HEK293 (cell line): ENCODE results near the gene PROCA1.

Experiments used
- EGR2 ChIP-seq: fragments of 450-650 bp; formaldehyde crosslinking; IDR thresholded peaks from 2 replicates; pipeline ENCODE4 v1.5.1; 2016; ENCODE audit warnings: low read depth, missing biosample characterization, missing genetic modification characterization
- SP2 ChIP-seq: fragments of 450-650 bp; formaldehyde crosslinking; IDR thresholded peaks from 2 replicates; pipeline ENCODE4 v1.5.1; 2016; ENCODE audit warnings: missing biosample characterization, missing genetic modification characterization
- SP7 ChIP-seq: fragments of 450-650 bp; formaldehyde crosslinking; IDR thresholded peaks from 2 replicates; pipeline ENCODE4 v1.5.1; 2016; ENCODE audit warnings: missing biosample characterization, missing genetic modification characterization
- ZBTB8A ChIP-seq: fragments of 450-650 bp; formaldehyde crosslinking; IDR thresholded peaks from 2 replicates; pipeline ENCODE4 v1.5.1; 2016; ENCODE audit warnings: missing biosample characterization, missing genetic modification characterization
- ZEB2 ChIP-seq: fragments of 450-650 bp; formaldehyde crosslinking; IDR thresholded peaks from 2 replicates; pipeline ENCODE4 v1.5.1; 2016; ENCODE audit warnings: missing biosample characterization, missing genetic modification characterization
- ZIC2 ChIP-seq: fragments of 450-650 bp; formaldehyde crosslinking; IDR thresholded peaks from 2 replicates; pipeline ENCODE4 v1.5.1; 2016; ENCODE audit warnings: missing biosample characterization, missing genetic modification characterization
- ZNF10 ChIP-seq: fragments of 450-650 bp; formaldehyde crosslinking; IDR thresholded peaks from 2 replicates; pipeline ENCODE4 v1.5.1; 2017; ENCODE audit warnings: missing biosample characterization, missing genetic modification characterization
- ZNF112 ChIP-seq: fragments of 450-650 bp; formaldehyde crosslinking; IDR thresholded peaks from 2 replicates; pipeline ENCODE4 v1.5.0; 2017; ENCODE audit warnings: missing biosample characterization, missing genetic modification characterization
- ZNF121 ChIP-seq: fragments of 450-650 bp; formaldehyde crosslinking; IDR thresholded peaks from 2 replicates; pipeline ENCODE4 v1.5.1; 2016; ENCODE audit warnings: missing biosample characterization, missing genetic modification characterization
- ZNF211 ChIP-seq: fragments of 450-650 bp; formaldehyde crosslinking; IDR thresholded peaks from 2 replicates; pipeline ENCODE4 v1.5.1; 2016; ENCODE audit warnings: low read depth, missing biosample characterization, missing genetic modification characterization
- ZNF223 ChIP-seq: fragments of 450-650 bp; formaldehyde crosslinking; IDR thresholded peaks from 2 replicates; pipeline ENCODE4 v1.5.1; 2016; ENCODE audit warnings: missing biosample characterization, missing genetic modification characterization
- ZNF266 ChIP-seq: fragments of 450-650 bp; formaldehyde crosslinking; IDR thresholded peaks from 2 replicates; pipeline ENCODE4 v1.5.1; 2016; ENCODE audit warnings: missing biosample characterization, missing genetic modification characterization, low read depth
- ZNF274 ChIP-seq, 2 experiments: fragments of 200-500 bp in 1 of 2; fragments of 450-650 bp in 1 of 2; sonication (Bioruptor generic) in 1 of 2; formaldehyde crosslinking in 1 of 2; IDR thresholded peaks; 2 replicates each; pipeline versions ENCODE4 v1.5.1 to v1.6.1; 2014 to 2016; ENCODE audit warnings: borderline replicate concordance in 1 of 2, inconsistent platforms in 1 of 2, low read length in 1 of 2, missing biosample characterization in 1 of 2, missing genetic modification characterization in 1 of 2
- ZNF292 ChIP-seq: fragments of 450-650 bp; formaldehyde crosslinking; IDR thresholded peaks from 2 replicates; pipeline ENCODE4 v1.5.1; 2016; ENCODE audit warnings: low read depth, missing biosample characterization, missing genetic modification characterization, borderline replicate concordance
- ZNF423 ChIP-seq: fragments of 450-650 bp; formaldehyde crosslinking; IDR thresholded peaks from 2 replicates; pipeline ENCODE4 v1.5.1; 2016; ENCODE audit warnings: missing biosample characterization, missing genetic modification characterization
- ZNF426 ChIP-seq: fragments of 450-650 bp; formaldehyde crosslinking; IDR thresholded peaks from 2 replicates; pipeline ENCODE4 v1.5.1; 2017; ENCODE audit warnings: missing biosample characterization, missing genetic modification characterization, mild to moderate bottlenecking, inconsistent platforms, moderate library complexity
- ZNF776 ChIP-seq: fragments of 450-650 bp; formaldehyde crosslinking; IDR thresholded peaks from 2 replicates; pipeline ENCODE4 v1.5.0; 2017; ENCODE audit warnings: missing biosample characterization, missing genetic modification characterization, borderline replicate concordance
- ZNF837 ChIP-seq: fragments of 450-650 bp; formaldehyde crosslinking; IDR thresholded peaks from 2 replicates; pipeline ENCODE4 v1.5.1; 2016; ENCODE audit warnings: missing biosample characterization, missing genetic modification characterization
- TF ChIP-seq, protein P1 (sequence below): fragments of 450-650 bp; formaldehyde crosslinking; IDR thresholded peaks from 2 replicates; pipeline ENCODE4 v1.5.1; 2016; ENCODE audit warnings: missing biosample characterization, missing genetic modification characterization
- TF ChIP-seq, protein P2 (sequence below): fragments of 450-650 bp; formaldehyde crosslinking; IDR thresholded peaks from 2 replicates; pipeline ENCODE4 v1.5.1; 2016; ENCODE audit warnings: missing biosample characterization, missing genetic modification characterization
- TF ChIP-seq, protein P3 (sequence below): fragments of 450-650 bp; formaldehyde crosslinking; IDR thresholded peaks from 2 replicates; pipeline ENCODE4 v1.5.1; 2016; ENCODE audit warnings: missing biosample characterization, missing genetic modification characterization
- TF ChIP-seq, protein P4 (sequence below): fragments of 450-650 bp; formaldehyde crosslinking; IDR thresholded peaks from 2 replicates; pipeline ENCODE4 v1.5.1; 2016; ENCODE audit warnings: missing biosample characterization, missing genetic modification characterization
- TF ChIP-seq, protein P5 (sequence below): fragments of 450-650 bp; formaldehyde crosslinking; IDR thresholded peaks from 2 replicates; pipeline ENCODE4 v1.5.1; 2016; ENCODE audit warnings: missing biosample characterization, missing genetic modification characterization
- TF ChIP-seq, protein P6 (sequence below): fragments of 450-650 bp; formaldehyde crosslinking; IDR thresholded peaks from 2 replicates; pipeline ENCODE4 v1.5.1; 2016; ENCODE audit warnings: missing biosample characterization, missing genetic modification characterization

PROCA1 gene

DNA sequence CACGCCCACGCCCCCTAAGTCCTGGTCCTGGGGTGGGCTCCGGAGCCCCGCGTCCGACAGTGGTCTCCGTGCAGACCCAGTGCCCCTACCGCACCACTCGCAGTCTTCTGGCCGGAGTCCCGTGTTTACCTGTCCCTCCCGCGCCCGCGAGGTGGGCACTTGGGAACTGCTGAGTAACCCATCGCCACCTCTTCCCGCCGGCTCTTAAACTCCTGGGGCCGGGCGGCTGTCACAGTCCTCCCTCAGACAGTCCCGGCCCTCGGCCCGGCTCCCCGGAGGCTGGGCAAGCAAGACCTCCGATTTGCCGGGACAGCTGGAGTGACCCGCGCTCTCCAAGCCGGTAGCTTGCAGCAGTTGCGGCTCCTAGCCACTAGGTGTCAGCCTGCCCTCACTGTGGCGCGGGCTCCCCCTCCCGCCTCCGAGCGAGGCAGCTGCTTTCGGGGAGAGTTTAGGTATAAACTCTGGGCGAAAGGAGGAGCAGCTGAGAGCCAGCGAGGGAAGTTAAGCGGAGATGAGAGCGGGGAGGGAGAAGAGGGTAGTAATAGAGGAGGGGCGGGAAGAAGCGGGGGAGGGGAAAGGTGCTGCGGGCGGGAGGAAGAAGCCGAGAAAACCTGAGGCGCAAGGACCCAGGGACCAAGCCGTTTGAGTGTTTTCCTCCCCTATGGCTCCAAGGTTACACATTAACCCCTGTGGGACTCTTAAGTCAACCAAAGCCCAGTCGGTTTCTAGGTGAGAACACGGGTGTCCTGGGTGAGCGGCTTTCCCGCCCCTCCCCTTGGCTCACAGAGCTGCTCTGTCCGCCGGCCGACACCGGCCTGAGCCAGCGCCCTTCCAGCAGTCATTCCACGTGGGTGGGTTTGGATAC is 15.2 kb upstream of the PROCA1 start (continued):
- TF ChIP-seq SP7 (tag by site-specific recombination) (peak; percentile 64), ZNF292 (tag by site-specific recombination) (no peak), ZIC2 (peak; percentile 35; the same call in 1 of the 2 replicates), SP2 (tag by site-specific recombination) (peak; percentile 87), ZBTB8A (tag by site-specific recombination) (peak; percentile 96), ZNF223 (tag by site-specific recombination) (no peak), ZNF426 (tag by site-specific recombination) (no peak), ZNF112 (tag by site-specific recombination) (no peak), ZNF121 (tag by site-specific recombination) (0 out of 2 replicates have a peak, but pooled peaks have one; percentile 31), ZNF274 (IDR thresholded peaks at IDR 0.05; ENCODE audit: low read length) (no peak), ZNF274 (tag by site-specific recombination; IDR thresholded peaks at IDR 0.05; ENCODE audit: borderline replicate concordance) (no peak), ZNF776 (no peak), ZEB2 (tag by site-specific recombination) (peak; percentile 98), ZNF837 (no peak), EGR2 (tag by site-specific recombination) (peak; percentile 85), ZNF266 (tag by site-specific recombination) (no peak), ZNF211 (tag by site-specific recombination) (no peak), ZNF423 (tag by site-specific recombination) (peak; percentile 87), ZNF10 (tag by site-specific recombination) (peak; percentile 61; the same call in 1 of the 2 replicates)
- TF ChIP-seq, protein P1, sequence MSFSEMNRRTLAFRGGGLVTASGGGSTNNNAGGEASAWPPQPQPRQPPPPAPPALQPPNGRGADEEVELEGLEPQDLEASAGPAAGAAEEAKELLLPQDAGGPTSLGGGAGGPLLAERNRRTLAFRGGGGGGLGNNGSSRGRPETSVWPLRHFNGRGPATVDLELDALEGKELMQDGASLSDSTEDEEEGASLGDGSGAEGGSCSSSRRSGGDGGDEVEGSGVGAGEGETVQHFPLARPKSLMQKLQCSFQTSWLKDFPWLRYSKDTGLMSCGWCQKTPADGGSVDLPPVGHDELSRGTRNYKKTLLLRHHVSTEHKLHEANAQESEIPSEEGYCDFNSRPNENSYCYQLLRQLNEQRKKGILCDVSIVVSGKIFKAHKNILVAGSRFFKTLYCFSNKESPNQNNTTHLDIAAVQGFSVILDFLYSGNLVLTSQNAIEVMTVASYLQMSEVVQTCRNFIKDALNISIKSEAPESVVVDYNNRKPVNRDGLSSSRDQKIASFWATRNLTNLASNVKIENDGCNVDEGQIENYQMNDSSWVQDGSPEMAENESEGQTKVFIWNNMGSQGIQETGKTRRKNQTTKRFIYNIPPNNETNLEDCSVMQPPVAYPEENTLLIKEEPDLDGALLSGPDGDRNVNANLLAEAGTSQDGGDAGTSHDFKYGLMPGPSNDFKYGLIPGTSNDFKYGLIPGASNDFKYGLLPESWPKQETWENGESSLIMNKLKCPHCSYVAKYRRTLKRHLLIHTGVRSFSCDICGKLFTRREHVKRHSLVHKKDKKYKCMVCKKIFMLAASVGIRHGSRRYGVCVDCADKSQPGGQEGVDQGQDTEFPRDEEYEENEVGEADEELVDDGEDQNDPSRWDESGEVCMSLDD (tag by site-specific recombination) = peak; percentile 88
- TF ChIP-seq, protein P2, sequence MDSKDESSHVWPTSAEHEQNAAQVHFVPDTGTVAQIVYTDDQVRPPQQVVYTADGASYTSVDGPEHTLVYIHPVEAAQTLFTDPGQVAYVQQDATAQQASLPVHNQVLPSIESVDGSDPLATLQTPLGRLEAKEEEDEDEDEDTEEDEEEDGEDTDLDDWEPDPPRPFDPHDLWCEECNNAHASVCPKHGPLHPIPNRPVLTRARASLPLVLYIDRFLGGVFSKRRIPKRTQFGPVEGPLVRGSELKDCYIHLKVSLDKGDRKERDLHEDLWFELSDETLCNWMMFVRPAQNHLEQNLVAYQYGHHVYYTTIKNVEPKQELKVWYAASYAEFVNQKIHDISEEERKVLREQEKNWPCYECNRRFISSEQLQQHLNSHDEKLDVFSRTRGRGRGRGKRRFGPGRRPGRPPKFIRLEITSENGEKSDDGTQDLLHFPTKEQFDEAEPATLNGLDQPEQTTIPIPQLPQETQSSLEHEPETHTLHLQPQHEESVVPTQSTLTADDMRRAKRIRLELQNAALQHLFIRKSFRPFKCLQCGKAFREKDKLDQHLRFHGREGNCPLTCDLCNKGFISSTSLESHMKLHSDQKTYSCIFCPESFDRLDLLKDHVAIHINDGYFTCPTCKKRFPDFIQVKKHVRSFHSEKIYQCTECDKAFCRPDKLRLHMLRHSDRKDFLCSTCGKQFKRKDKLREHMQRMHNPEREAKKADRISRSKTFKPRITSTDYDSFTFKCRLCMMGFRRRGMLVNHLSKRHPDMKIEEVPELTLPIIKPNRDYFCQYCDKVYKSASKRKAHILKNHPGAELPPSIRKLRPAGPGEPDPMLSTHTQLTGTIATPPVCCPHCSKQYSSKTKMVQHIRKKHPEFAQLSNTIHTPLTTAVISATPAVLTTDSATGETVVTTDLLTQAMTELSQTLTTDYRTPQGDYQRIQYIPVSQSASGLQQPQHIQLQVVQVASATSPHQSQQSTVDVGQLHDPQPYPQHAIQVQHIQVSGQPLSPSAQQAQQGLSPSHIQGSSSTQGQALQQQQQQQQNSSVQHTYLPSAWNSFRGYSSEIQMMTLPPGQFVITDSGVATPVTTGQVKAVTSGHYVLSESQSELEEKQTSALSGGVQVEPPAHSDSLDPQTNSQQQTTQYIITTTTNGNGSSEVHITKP = peak; percentile 66; the same call in 1 of the 2 replicates
- TF ChIP-seq, protein P3, sequence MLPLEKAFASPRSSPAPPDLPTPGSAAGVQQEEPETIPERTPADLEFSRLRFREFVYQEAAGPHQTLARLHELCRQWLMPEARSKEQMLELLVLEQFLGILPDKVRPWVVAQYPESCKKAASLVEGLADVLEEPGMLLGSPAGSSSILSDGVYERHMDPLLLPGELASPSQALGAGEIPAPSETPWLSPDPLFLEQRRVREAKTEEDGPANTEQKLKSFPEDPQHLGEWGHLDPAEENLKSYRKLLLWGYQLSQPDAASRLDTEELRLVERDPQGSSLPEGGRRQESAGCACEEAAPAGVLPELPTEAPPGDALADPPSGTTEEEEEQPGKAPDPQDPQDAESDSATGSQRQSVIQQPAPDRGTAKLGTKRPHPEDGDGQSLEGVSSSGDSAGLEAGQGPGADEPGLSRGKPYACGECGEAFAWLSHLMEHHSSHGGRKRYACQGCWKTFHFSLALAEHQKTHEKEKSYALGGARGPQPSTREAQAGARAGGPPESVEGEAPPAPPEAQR = no peak
- TF ChIP-seq, protein P4, sequence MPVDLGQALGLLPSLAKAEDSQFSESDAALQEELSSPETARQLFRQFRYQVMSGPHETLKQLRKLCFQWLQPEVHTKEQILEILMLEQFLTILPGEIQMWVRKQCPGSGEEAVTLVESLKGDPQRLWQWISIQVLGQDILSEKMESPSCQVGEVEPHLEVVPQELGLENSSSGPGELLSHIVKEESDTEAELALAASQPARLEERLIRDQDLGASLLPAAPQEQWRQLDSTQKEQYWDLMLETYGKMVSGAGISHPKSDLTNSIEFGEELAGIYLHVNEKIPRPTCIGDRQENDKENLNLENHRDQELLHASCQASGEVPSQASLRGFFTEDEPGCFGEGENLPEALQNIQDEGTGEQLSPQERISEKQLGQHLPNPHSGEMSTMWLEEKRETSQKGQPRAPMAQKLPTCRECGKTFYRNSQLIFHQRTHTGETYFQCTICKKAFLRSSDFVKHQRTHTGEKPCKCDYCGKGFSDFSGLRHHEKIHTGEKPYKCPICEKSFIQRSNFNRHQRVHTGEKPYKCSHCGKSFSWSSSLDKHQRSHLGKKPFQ = peak; percentile 86
- TF ChIP-seq, protein P5, sequence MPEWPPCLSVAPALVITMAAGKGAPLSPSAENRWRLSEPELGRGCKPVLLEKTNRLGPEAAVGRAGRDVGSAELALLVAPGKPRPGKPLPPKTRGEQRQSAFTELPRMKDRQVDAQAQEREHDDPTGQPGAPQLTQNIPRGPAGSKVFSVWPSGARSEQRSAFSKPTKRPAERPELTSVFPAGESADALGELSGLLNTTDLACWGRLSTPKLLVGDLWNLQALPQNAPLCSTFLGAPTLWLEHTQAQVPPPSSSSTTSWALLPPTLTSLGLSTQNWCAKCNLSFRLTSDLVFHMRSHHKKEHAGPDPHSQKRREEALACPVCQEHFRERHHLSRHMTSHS (tag by site-specific recombination) = no peak
- TF ChIP-seq, protein P6, sequence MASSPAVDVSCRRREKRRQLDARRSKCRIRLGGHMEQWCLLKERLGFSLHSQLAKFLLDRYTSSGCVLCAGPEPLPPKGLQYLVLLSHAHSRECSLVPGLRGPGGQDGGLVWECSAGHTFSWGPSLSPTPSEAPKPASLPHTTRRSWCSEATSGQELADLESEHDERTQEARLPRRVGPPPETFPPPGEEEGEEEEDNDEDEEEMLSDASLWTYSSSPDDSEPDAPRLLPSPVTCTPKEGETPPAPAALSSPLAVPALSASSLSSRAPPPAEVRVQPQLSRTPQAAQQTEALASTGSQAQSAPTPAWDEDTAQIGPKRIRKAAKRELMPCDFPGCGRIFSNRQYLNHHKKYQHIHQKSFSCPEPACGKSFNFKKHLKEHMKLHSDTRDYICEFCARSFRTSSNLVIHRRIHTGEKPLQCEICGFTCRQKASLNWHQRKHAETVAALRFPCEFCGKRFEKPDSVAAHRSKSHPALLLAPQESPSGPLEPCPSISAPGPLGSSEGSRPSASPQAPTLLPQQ (tag by site-specific recombination) = peak; percentile 66; the same call in 1 of the 2 replicates
